ENCODE data around the gene MGMT.

Gene MGMT

DNA sequence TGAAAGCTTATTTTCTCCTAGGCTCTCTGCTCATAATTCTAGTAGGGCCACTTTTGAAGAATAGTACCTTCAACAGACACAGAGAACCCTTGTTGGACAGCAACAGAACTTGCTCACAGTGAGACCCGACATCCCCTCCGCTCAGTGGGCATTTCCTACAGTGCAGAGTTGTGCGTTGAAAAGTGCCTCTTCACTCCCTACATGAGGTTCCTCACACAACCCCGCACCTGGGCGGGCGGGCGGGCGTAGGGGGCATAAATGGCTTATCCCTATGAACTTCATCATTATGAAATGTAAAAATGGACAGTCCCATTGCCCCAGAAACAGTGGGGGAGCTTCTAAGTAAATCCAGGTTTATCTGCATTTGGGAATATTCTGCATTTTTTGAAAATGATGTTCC, 174.9 kb downstream of the MGMT start:
- Histone ChIP-seq H3K9ac (ENCODE audit: insufficient read length, low read depth) (no peak overlapping the region), H3K36me3 (ENCODE audit: insufficient read depth, insufficient read length, low read length) (no peaks in the 10 kb centered on the region), H3K4me3 (ENCODE audit: insufficient read length, low read depth) (no peak overlapping the region), H3K27me3 (ENCODE audit: insufficient read depth, insufficient read length) (no peaks in the 10 kb centered on the region), H3K9me3 (ENCODE audit: insufficient read depth, low read length) (no peaks in the 10 kb centered on the region), H3K4me1 (ENCODE audit: insufficient read depth, insufficient read length) (peaks cover 5% of the 10 kb centered on the region)
- no peak for DNase-seq (ENCODE audit: low read depth, low spot score)
- TF ChIP-seq ZNF274 (IDR thresholded peaks at IDR 0.05; ENCODE audit: low read depth, low read length) (no peak), SUZ12 (IDR thresholded peaks at IDR 0.05; ENCODE audit: extremely low read depth, insufficient read depth, insufficient read length) (no peak), YY1 (IDR thresholded peaks at IDR 0.05; ENCODE audit: insufficient read depth, insufficient read length) (no peak)

- H3K9ac ChIP-seq (ENCODE audit: insufficient read length, low read depth) = no peak overlapping the region
- H3K4me1 ChIP-seq (ENCODE audit: insufficient read depth, insufficient read length) = peaks cover 5% of the 10 kb centered on the region
- H3K4me3 ChIP-seq (ENCODE audit: insufficient read length, low read depth) = no peak overlapping the region
- no peak for TF ChIP-seq YY1 (IDR thresholded peaks at IDR 0.05; ENCODE audit: insufficient read depth, insufficient read length)
- no peak for TF ChIP-seq SUZ12 (IDR thresholded peaks at IDR 0.05; ENCODE audit: extremely low read depth, insufficient read depth, insufficient read length)
- no peak for TF ChIP-seq ZNF274 (IDR thresholded peaks at IDR 0.05; ENCODE audit: low read depth, low read length)
- H3K36me3 ChIP-seq (ENCODE audit: insufficient read depth, insufficient read length, low read length) = no peaks in the 10 kb centered on the region
- H3K9me3 ChIP-seq (ENCODE audit: insufficient read depth, low read length) = no peaks in the 10 kb centered on the region
- no peaks in the 10 kb centered on the region for H3K27me3 ChIP-seq (ENCODE audit: insufficient read depth, insufficient read length)
- DNase-seq (ENCODE audit: low read depth, low spot score) = no peak
These were observed 175.4 kb downstream of the MGMT start for GRCh38 chr10:129642427-129642826.

GRCh38 chr10:129643266-129643665, 176.2 kb downstream of the MGMT start:
- no peaks in the 10 kb centered on the region for H3K9me3 ChIP-seq (ENCODE audit: insufficient read depth, low read length)
- peaks cover 5% of the 10 kb centered on the region for H3K4me1 ChIP-seq (ENCODE audit: insufficient read depth, insufficient read length)
- TF ChIP-seq ZNF274 (IDR thresholded peaks at IDR 0.05; ENCODE audit: low read depth, low read length) = no peak
- TF ChIP-seq YY1 (IDR thresholded peaks at IDR 0.05; ENCODE audit: insufficient read depth, insufficient read length) = no peak
- no peak for TF ChIP-seq SUZ12 (IDR thresholded peaks at IDR 0.05; ENCODE audit: extremely low read depth, insufficient read depth, insufficient read length)
- H3K27me3 ChIP-seq (ENCODE audit: insufficient read depth, insufficient read length) = no peaks in the 10 kb centered on the region
- H3K9ac ChIP-seq (ENCODE audit: insufficient read length, low read depth) = no peak overlapping the region
- H3K36me3 ChIP-seq (ENCODE audit: insufficient read depth, insufficient read length, low read length) = no peaks in the 10 kb centered on the region
- no peak for DNase-seq (ENCODE audit: low read depth, low spot score)
- H3K4me3 ChIP-seq (ENCODE audit: insufficient read length, low read depth) = no peak overlapping the region

- Histone ChIP-seq H3K9ac (ENCODE audit: insufficient read length, low read depth) (no peak overlapping the region), H3K27me3 (ENCODE audit: insufficient read depth, insufficient read length) (no peaks in the 10 kb centered on the region), H3K36me3 (ENCODE audit: insufficient read depth, insufficient read length, low read length) (no peaks in the 10 kb centered on the region), H3K4me3 (ENCODE audit: insufficient read length, low read depth) (no peak overlapping the region), H3K4me1 (ENCODE audit: insufficient read depth, insufficient read length) (peaks cover 5% of the 10 kb centered on the region), H3K9me3 (ENCODE audit: insufficient read depth, low read length) (no peaks in the 10 kb centered on the region)
- no peak for DNase-seq (ENCODE audit: low read depth, low spot score)
- TF ChIP-seq SUZ12 (IDR thresholded peaks at IDR 0.05; ENCODE audit: extremely low read depth, insufficient read depth, insufficient read length) (no peak), YY1 (IDR thresholded peaks at IDR 0.05; ENCODE audit: insufficient read depth, insufficient read length) (no peak), ZNF274 (IDR thresholded peaks at IDR 0.05; ENCODE audit: low read depth, low read length) (no peak)
These were observed 178.4 kb downstream of the MGMT start for GRCh38 chr10:129645487-129645886.

- DNase-seq (ENCODE audit: low read depth, low spot score) = no peak
- TF ChIP-seq ZNF274 (IDR thresholded peaks at IDR 0.05; ENCODE audit: low read depth, low read length) (no peak), YY1 (IDR thresholded peaks at IDR 0.05; ENCODE audit: insufficient read depth, insufficient read length) (no peak), SUZ12 (IDR thresholded peaks at IDR 0.05; ENCODE audit: extremely low read depth, insufficient read depth, insufficient read length) (no peak)
These were observed 179.9 kb downstream of the MGMT start for GRCh38 chr10:129646973-129647372.

GRCh38 chr10:129647590-129647989, 180.5 kb downstream of the MGMT start:
- TF ChIP-seq YY1 (IDR thresholded peaks at IDR 0.05; ENCODE audit: insufficient read depth, insufficient read length) = no peak
- no peak for TF ChIP-seq ZNF274 (IDR thresholded peaks at IDR 0.05; ENCODE audit: low read depth, low read length)
- TF ChIP-seq SUZ12 (IDR thresholded peaks at IDR 0.05; ENCODE audit: extremely low read depth, insufficient read depth, insufficient read length) = no peak
- Histone ChIP-seq H3K9me3 (ENCODE audit: insufficient read depth, low read length) (no peaks in the 10 kb centered on the region), H3K4me1 (ENCODE audit: insufficient read depth, insufficient read length) (peaks cover 5% of the 10 kb centered on the region), H3K36me3 (ENCODE audit: insufficient read depth, insufficient read length, low read length) (no peaks in the 10 kb centered on the region), H3K27me3 (ENCODE audit: insufficient read depth, insufficient read length) (no peaks in the 10 kb centered on the region), H3K9ac (ENCODE audit: insufficient read length, low read depth) (no peak overlapping the region), H3K4me3 (ENCODE audit: insufficient read length, low read depth) (no peak overlapping the region)
- DNase-seq (ENCODE audit: low read depth, low spot score) = no peak

More at GRCh38 chr10:129646973-129647372, 179.9 kb downstream of the MGMT start:
- Histone ChIP-seq H3K36me3 (ENCODE audit: insufficient read depth, insufficient read length, low read length) (no peaks in the 10 kb centered on the region), H3K9ac (ENCODE audit: insufficient read length, low read depth) (no peak overlapping the region), H3K9me3 (ENCODE audit: insufficient read depth, low read length) (no peaks in the 10 kb centered on the region), H3K4me1 (ENCODE audit: insufficient read depth, insufficient read length) (peaks cover 5% of the 10 kb centered on the region), H3K4me3 (ENCODE audit: insufficient read length, low read depth) (no peak overlapping the region), H3K27me3 (ENCODE audit: insufficient read depth, insufficient read length) (no peaks in the 10 kb centered on the region)

- DNase-seq (ENCODE audit: low read depth, low spot score) = no peak
- no peak for TF ChIP-seq YY1 (IDR thresholded peaks at IDR 0.05; ENCODE audit: insufficient read depth, insufficient read length)
- Histone ChIP-seq H3K27me3 (ENCODE audit: insufficient read depth, insufficient read length) (no peaks in the 10 kb centered on the region), H3K36me3 (ENCODE audit: insufficient read depth, insufficient read length, low read length) (no peaks in the 10 kb centered on the region), H3K4me3 (ENCODE audit: insufficient read length, low read depth) (no peak overlapping the region), H3K9me3 (ENCODE audit: insufficient read depth, low read length) (no peaks in the 10 kb centered on the region), H3K9ac (ENCODE audit: insufficient read length, low read depth) (no peak overlapping the region), H3K4me1 (ENCODE audit: insufficient read depth, insufficient read length) (no peaks in the 10 kb centered on the region)
These were observed 181.8 kb downstream of the MGMT start for GRCh38 chr10:129648856-129649255.

GRCh38 chr10:129652021-129652420, 185.0 kb downstream of the MGMT start:
- Histone ChIP-seq H3K9me3 (ENCODE audit: insufficient read depth, low read length) (no peaks in the 10 kb centered on the region), H3K36me3 (ENCODE audit: insufficient read depth, insufficient read length, low read length) (no peaks in the 10 kb centered on the region), H3K4me3 (ENCODE audit: insufficient read length, low read depth) (no peak overlapping the region), H3K9ac (ENCODE audit: insufficient read length, low read depth) (no peak overlapping the region), H3K4me1 (ENCODE audit: insufficient read depth, insufficient read length) (no peaks in the 10 kb centered on the region), H3K27me3 (ENCODE audit: insufficient read depth, insufficient read length) (no peaks in the 10 kb centered on the region)
- no peak for DNase-seq (ENCODE audit: low read depth, low spot score)
- TF ChIP-seq YY1 (IDR thresholded peaks at IDR 0.05; ENCODE audit: insufficient read depth, insufficient read length) (no peak), SUZ12 (IDR thresholded peaks at IDR 0.05; ENCODE audit: extremely low read depth, insufficient read depth, insufficient read length) (no peak), ZNF274 (IDR thresholded peaks at IDR 0.05; ENCODE audit: low read depth, low read length) (no peak)
